Measurements from ENCODE around the gene HACD4.
A peak's percentile ranks its signal among the peaks of the same experiment; 100 is the strongest.

HACD4 gene, protein sequence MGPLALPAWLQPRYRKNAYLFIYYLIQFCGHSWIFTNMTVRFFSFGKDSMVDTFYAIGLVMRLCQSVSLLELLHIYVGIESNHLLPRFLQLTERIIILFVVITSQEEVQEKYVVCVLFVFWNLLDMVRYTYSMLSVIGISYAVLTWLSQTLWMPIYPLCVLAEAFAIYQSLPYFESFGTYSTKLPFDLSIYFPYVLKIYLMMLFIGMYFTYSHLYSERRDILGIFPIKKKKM

DNA sequence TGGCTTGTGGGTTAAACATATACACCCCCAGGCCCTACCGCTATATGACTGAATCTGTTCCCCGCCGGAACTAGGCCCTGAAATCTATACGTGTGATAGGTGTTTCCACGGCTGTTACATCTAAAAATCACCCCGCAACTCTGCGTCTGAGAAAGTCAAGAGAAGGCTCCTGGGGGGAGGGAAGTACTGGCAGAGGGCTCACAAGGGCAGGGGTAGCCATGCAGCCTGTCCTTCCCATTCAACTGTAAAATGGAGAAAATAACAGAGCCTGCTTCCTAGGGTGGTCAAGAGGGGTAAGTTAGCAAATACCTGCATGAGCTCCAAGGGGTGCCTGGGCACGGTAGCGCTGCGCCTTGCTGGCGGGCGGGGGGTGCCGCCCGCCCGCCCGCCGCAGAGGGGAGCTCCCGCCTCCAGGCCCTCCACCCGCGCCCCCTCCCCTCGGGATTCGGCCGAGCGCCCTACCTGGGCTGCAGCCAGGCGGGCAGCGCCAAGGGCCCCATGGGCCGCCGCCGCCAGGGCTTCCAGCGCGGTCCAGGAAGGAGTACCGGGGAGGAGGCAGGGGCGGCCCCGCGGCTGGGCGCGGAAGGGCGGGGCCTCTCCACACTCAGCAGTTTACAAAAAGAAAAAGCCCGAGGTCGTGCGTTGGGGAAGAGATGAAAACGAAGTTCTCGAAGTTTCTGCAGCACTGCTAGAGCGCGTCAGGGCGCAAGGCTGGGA lies at the start of gene HACD4:
Gene HACD4 (minus strand): TSS at position 550 of the 717 bp plus-strand sequence. CDS start 50 bp downstream, at position 500.
- peak; percentile 9 to 54 (median 28) for DNase-seq

DNA sequence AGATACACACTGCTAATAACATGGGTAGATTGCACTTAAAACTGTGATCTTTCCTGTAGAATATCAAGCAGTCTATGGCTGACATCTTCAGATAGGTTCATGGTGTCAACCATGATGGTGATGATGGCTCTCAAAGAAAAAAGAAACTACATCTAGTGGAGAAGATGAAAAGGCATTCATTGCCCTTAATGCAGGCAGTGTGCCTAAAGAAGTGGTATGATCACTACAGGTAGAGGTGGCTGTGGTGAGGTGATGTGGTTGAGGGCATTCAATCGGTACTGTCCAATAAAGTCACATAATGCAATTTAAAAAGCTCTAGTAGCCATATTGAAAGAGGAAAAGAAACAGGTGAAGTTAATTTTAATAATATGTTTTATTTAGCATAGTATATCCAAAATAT lies 49.4 kb upstream of the HACD4 start:
- no peak for DNase-seq

DNA sequence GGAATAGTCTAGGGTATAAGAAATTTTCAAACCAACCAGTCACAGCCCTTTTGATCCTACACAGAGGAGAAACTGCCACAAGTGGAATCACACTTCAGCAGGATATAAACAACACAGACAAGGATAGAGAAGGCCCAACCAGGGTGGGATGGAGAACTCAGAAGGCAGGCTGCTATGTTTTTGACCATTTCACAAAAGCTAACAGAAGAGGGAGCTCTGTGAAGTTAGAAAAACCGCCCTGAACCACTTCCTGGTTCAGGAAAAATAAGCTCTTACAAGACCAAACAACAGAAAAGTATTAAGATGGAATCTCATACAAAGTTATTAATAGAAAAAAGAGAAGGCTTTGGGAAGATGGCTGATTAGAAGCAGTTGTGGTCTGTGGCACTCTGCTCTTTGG lies 47.3 kb upstream of the HACD4 start:
- DNase-seq: no peak

DNA sequence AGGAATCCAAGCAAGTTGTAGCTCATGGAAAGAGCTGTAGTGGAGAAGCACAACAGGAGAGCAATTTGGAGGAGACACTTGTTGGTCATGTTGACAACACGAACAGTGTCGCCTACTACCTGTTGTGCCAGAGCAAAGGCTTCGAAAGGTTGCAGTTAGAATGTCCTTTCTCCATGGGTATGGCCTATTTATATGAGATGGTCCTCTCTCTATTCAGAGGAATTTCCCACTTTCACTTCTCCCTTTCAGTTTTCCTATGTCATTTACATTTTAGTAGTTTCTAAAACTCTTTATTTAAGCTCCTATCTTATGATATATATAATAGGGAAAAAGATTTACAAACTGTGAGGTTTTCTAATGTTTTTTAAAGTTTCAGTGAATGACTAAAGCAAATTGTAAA lies 46.3 kb upstream of the HACD4 start, which contains the start of gene IFNB1:
Gene IFNB1 (minus strand): TSS at position 162 of the 400 bp plus-strand sequence. CDS start 73 bp downstream, at position 89.
- DNase-seq: no peak

DNA sequence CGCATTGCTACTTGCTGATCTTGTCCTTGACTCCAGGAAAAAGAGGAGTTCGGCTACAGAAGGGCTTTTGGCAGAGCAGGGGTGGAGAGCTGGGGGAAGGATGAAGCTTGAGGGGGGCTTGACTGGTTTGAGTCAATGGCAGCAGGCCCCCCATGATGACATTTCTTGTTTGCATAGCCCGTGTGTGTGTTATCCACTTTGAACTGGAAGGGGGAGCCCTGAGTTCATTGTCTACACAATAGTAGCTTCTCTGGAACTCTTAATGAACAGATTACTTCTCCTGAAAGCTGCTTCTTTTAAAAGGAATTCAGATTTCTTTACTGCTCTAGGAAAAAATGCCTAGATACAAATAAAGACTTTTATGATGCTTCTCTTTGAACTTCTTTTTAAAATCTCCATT lies 44.0 kb upstream of the HACD4 start:
- DNase-seq: no peak

DNA sequence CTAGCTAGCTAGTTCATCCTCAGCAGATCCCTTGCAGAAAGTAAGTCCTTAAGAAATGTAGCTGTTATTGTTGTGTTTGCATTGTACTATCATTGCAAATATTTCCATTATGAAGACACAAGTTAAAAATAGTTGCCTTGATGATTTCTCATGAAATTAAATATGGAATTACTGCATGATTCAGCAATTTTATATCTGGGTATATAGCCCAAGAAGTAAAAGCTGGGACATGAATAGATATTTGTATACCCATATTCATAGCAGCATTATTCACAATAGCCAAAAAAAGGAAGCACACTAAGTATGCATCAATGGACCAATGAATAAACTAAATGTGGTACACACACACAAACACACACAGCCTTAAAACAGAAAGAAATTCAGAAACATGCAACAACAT lies 39.5 kb upstream of the HACD4 start:
- DNase-seq: no peak

DNA sequence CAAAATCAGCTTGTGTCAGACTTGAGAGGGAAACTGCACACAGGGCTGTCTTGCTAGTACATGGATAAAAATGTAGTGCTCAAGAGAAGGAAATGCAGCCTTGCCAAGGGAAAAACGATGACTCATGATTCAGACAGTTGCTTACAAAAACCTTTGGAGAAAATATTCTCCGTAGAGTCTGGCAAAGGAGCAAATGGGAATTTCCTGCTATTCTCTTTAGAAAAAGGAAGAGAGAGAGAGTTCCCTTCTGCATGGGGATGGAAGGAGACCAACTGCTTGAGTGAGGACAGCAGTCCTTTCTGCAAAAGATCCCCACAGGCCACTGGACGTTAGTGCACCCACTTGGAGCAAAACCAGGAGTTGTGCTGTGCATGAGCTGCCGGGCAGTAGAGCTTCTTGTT lies 38.7 kb upstream of the HACD4 start:
- DNase-seq: no peak

DNA sequence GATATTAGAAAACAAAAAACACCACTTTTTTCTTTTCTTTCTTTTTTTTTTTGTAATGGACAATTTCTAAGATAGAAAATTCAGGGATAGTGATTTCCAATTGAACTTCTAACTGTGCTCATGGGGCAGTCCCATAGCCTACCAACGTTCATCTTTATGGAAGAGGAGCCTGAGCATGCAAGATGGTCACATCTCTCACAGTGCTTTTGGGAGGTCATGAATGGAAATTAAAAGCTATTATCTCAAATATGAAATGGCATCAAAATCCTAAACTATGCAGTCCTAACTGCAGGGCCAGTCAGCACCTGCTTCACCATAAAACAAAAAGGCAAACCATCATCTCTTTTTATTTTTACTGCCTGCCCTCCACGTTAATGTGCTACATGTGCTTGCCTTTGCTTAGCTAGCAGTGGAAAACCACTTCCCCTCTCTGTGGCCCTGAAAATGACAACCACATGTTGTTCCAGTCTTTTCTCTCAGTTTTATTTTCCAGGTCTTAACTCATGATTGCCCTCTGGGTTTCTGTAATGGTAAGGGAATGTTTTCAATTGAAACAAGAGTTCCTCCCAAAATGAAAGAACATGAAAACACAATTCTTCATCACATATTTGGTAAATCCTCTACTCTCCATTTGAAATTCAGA lies 29.6 kb upstream of the HACD4 start:
- no peak for DNase-seq

DNA sequence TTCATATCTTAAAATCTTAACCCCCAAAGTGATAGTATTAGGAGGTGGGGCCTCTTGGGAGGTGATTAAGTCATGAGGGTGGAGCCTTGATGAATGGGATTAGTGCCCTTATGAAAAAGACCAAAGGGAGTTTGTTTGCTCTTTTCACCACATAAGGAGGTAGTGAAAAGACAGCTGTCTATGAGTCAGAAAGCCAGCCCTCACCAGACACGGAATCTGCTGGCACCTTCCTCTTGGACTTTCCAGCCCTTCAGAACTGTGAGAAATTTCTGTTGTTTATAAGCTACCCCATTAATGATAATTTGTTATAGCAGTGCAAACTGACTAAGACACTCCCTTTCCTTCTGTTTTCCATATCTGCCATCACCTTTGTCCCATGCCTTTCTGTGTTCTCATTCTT lies 25.5 kb upstream of the HACD4 start:
- no peak for DNase-seq

DNA sequence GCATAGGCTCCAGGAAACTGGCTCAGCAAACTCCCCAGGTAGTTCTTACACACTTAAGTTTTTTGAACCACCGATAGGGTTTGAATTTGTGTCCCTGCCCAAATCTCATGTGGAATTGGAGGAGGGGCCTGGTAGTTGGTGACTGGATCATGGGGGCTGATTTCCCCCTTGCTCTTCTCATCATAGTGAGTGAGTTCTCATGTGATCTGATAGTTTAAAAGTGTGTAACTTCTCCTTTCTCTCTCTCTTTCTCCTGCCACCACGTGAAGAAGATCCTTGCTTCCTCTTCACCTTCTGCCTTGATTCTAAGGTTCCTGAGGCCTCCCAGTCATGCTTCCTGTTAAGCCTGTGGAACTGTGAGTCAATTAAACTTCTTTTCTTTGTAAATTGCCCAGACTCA lies 22.4 kb upstream of the HACD4 start:
- DNase-seq: no peak

DNA sequence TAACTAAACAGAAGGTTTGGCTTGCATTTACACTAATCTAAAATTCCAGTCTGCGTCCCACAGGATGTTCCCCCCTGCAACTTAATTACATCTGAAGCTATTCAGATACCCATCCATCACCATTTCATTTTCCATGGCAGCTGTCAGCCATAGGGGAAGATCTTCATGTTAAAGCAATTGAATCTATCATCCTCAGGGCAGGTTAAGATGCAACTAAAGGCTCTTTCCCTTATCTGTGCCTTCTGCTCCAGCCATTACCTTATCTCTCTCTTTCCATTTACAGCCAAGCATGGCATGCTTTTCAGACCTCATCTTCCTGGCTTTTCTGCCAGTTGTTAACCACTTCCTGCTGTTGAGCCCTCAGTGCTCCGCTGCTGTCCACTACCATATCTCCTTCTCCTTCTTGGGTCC lies 15.8 kb upstream of the HACD4 start:
- DNase-seq: no peak

DNA sequence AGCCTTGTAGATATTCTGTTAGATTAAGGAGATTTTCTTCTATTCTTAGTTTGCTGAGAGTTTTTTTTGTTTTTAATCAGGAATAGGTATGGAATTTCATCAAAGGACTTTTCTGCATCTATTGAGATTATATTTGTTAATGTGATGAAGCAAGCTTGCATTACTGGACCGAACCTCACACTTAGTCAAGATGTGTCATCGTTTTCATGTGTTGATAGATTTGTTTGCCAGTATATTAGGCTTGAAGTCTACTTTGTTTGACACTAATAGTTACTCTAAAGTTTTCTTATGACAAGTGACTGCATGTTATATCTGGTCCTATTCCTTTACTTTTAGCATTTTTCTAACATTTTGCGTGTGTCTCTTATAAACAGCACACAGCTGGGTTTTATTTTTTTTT lies 12.4 kb upstream of the HACD4 start:
- no peak for DNase-seq

DNA sequence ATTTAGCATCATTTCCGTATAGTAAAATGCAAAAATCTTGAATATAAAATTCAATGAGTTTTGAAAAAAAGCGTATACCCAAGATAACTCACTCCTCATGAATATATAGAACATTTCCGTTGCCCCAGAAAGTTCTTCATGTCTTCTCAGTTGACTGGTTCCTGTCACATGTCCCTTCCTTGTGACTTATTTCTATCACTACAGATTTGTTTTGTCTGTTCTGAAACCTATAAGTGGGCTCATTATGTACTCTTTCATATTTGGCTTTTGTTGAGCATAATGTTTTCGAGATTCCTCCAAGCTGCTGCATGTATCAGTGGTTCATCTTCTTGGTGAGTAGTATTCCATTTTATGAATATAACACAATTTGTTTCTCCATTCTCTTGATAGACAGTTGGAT lies 11.0 kb upstream of the HACD4 start:
- DNase-seq: no peak

DNA sequence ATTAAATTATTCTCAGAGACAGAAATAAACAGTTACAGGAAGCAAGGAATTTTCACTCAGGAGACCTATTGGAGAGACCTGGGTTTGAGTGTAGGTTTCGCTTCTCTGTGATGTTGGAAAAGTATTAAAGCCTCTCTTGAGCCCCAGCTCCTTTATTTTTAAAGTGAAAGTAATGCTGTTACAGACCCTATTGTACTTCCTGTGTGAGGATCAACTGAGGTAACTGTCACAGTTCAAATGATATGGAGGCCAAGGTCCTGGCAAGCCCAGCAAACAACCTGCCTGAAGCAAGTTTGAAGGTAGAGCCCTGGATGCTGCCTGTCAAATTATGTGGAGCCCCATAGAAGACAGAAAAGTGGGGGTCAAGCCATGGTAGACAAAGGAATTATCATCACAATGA lies 7.9 kb upstream of the HACD4 start:
- DNase-seq: no peak

DNA sequence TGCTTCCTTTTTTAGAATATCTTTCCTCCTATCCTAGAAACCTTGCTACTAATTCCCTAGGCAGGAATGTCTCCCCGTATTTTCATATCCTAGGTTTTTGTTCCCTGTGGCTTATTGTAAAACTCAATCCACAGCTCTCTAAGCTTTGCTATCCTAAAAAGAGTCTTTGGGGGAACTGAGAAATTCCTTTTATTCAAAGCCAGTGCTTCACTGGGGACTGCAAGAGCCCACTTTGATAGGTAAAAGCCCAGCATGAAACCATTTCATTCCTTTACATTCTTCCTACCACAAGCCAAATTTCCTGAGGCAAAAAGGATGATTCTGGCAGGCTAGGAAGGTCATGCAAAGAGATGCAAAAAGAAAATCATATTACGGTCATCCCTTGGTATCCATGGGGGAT lies 5.8 kb upstream of the HACD4 start:
- no peak for DNase-seq

DNA sequence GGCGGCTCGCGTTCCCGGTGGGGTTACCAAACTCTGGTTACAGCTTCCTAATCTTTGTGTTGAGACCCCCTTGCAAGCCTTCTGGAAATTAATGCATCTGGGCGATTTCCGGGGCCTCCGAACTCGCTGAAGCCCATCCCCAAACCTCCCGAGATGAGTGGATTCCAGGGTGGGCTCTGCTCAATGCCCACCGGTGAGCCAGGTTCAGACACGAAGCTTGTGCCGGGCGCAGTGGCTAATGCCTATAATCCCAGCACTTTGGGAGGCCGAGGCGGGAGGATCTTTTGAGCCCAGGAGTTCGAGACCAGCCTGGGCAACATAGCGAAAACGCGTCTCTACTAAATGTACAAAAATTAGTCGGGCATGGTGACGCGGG lies 356 bp upstream of the HACD4 start:
- no peak for DNase-seq

DNA sequence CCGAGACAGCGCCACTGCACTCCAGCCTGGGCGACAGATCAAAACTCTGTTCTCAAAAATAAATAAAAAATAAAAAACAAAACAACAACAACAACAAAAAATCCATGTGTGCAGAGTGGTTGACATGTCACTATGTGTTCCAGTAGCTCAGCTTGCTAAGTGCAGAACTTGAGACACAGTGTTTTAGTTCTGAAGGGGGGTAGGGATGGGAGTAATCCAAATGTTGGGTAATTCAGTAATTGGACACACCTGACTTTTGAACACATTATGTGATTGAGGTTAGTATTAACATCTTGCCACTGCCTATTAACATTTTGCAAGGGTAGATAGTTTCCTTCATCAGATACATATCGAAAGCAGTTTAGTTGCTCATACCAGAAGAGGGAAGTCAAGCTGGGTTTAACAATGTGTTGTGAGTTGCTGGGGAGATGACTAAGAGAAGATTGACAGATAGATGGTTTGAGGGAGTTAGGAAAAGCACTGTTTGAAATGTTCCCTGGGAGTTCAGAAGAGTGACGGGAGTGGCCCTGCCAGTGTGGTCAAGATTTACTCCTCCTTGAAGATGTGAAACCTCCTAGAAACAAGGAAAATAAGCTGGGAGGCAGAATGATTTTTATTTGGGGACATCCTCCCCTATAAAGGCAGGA lies 928 bp downstream of the HACD4 start:
- DNase-seq: no peak

DNA sequence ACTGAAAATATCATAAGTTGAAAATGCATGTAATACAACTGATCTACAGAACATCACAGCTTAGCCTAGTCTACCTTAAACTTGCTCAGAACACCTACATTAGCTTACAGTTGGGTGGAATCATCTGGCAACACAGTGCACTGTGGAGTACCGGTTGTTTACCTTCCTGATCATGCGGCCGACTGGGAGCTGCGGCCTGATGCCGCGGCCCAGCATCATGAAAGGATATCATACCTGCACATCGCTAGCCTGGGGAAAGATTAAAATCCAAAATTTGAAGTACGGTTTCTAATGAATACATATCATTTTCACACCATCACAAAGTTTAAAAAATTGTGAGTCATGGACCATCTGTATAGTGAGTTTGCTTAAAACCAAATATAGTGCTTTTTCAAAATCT lies 1.8 kb downstream of the HACD4 start:
- no peak for DNase-seq

DNA sequence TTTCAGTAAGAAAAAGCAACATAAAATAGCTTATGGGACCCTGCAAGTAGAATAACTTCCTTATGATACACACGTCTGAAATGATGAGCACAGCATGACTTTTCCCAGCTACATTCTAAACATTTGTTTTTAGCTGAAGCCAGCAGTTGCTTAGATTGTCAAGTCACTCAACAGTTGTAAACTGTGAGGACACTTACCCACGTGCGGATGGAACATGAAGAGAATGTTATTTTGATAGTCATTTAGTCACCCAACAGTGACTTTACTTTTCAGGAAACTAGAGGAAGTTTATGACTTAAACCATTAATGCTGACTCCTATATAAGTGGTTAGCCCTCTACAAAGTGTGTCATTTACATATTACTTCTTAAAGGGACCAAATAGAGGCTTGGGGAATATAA lies 3.0 kb downstream of the HACD4 start:
- no peak for DNase-seq

DNA sequence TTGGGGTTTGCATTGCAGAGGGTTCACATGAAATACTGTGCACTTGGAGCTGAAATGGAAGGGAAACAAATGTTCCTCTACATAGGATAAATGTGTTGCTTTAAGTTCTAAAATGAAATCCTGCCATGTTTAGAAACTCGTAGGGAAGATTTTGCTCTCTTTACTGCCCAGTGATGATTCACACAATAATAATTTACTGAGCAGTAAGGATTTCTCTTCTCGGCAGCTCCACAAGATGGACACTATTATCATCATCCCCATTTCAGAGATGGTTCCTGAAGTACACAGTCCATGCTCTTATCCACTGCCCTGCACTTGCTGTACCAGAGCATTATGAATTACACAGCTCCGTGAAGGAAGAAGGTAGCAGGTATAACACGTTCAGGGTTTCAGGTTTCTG lies 4.1 kb downstream of the HACD4 start:
- no peak for DNase-seq

DNA sequence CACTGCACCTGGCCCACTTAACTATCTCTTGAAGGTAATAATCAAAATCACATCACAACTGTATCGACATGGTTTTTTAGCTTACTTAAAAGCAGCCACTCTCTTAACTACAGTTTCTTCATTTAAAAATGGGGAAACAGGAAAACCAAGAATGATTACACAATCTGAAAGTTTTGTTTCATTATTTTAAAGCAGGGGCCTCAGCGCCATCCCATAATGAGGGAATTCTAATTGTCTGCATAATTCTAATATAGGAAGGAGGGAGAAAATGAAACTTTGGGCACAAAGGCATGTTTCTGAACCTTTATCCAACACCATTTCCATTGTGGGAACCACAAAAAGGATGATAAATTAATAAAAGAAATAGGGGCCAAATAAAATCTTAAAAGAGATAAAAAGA lies 7.6 kb downstream of the HACD4 start:
- no peak for DNase-seq

DNA sequence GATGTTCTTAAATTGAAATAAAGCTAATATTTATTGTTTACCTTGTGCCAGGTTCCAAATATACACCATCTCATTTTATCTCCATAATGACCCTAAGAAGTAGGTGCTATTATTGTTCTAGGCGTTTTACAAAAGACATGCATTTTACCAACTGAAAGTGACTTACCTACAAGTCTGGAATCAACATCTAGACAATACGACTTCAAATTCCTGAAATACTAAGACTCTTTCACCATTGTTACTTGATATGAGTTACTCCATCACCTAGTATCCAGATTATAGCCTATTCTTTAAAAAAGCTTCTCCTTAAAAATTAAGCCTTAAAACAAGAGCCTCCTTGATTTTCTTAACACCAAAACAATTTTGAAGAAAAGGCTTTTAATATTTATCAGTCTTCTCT lies 13.3 kb downstream of the HACD4 start:
- DNase-seq: no peak

DNA sequence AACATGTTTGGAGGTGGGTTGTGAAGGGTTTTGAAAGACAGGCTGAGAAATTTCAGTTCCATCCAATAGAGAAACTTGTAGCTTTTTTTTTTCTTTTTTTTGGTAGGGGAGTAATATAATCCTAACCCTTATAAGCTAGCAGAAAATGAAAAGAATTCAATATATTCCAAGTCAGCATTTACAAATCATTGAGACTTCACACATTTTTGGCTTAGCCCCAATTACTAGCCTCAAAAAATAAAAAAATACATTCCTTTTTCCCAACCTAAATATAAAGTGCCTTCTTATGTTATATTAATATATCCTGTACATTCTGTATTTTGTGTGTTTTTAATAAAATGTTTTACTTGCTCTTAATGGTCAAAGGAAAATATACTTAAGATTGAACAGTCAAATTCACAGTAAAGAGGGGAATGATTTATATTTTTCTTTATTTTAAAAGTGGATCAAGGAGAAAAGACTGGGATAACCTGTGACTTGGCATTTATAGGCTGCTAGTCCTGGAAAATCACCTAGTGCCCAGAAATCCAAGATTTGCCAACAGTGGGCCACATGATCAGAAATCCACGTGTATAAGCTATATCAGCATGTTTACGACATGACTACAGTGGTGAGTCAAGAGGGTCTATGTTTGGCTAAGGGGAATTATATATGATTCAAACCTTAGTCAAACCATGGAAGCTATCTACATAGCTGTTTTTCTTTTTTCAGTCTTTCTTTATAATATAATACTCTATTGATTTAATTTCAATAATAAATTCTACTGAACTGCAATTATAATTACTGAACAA lies 14.5 kb downstream of the HACD4 start:
- no peak for DNase-seq
